Stimulated activated CD4-positive, alpha-beta T cell treated with anti-CD3 and anti-CD28 coated beads, Interleukin-2, amount 100 ng/mL, for 48 hours (primary cell): ENCODE data around the gene ACSM6.

Experiments used
- DNase-seq, 2 donors: peaks; one replicate each; pipeline ENCODE4 v3.0.0-alpha.2; 2020

ACSM6 gene

GRCh38 chr10:95275726-95276366, 81.8 kb downstream of the ACSM6 start:
- no peak for DNase-seq

DNA sequence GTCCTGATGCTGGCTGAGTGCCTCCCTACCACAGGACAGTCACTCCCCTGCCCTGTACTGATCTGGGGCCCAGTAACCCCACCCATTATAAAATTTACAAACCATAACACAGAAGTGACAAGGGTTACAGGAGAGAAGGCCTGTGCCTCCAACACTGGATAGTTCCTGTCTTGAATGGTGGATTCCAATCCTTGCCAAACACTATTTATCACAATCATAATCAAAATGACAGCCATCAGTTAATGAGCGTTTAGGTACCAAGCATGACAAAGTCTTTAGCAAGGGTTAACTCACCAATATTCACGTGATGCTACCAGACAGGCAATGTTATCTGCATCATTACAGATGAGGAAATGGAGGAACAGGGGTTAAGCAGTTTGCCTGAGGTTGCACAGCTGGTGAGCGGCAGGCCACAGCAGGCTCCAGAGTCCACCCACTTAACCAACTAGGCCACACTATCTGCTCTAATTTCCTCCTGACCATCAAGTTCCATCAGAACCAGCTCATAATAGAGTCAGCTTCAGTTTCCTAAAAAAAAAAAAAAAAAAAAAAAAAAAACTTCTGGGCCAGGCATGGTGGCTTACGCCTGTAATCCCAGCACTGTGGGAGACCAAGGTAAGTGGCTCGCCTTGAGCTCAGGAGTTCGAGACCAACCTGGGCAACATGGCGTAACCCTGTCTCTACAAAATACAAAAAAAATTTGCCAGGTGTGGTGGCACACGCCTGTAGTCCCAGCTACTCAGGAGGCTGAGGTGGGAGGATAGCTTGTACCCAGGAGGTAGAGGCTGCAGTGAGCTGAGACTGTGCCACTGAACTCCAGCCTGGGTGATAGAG, 82.5 kb downstream of the ACSM6 start:
- DNase-seq = no peak

DNA sequence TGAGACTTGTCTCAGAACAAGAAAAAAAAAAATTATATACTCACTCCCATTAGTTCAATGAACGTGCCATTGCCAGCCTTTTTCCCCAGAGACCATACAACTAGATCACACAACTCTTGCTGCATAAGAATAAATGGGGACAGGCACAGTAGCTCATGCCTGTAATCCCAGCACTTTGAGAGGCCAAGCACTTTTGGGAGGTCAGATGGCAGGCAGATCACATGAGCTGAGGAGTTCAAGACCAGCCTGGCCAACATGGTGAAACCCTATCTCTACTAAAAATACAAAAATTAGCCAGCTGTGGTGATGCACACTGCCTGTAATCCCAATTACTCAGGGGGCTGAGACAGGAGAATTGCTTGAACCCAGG, 83.1 kb downstream of the ACSM6 start:
- DNase-seq = no peak

DNA sequence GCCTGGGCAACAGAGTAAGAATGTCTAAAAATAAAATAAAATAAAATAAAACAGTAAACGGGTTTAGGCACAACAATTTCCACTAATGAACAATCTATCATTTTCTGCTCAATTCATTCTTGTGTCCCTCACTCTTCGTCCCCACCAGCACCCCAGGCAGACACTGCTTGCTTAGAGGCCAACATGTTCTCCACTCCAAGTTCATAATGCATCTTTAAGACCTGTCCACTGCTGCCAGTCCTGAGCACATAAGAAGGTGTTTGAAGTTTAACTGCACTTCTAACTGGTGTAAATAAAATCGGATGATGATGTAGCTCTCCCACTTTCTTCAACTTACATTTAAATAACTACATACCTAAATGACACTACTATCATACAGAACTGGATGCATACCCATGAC, 83.6 kb downstream of the ACSM6 start:
- no peak for DNase-seq
